GM19324 (cell line): Measurements from ENCODE around the gene IKZF1.

Experiments used
- ATAC-seq: cut with Tn5 transposase; IDR thresholded peaks from one replicate; pipeline ENCODE4 v1.9.1; 2021; ENCODE audit warnings: mild to moderate bottlenecking, moderate library complexity; ENCODE audit not compliant: unreplicated experiment, low FRiP score

IKZF1 gene

DNA sequence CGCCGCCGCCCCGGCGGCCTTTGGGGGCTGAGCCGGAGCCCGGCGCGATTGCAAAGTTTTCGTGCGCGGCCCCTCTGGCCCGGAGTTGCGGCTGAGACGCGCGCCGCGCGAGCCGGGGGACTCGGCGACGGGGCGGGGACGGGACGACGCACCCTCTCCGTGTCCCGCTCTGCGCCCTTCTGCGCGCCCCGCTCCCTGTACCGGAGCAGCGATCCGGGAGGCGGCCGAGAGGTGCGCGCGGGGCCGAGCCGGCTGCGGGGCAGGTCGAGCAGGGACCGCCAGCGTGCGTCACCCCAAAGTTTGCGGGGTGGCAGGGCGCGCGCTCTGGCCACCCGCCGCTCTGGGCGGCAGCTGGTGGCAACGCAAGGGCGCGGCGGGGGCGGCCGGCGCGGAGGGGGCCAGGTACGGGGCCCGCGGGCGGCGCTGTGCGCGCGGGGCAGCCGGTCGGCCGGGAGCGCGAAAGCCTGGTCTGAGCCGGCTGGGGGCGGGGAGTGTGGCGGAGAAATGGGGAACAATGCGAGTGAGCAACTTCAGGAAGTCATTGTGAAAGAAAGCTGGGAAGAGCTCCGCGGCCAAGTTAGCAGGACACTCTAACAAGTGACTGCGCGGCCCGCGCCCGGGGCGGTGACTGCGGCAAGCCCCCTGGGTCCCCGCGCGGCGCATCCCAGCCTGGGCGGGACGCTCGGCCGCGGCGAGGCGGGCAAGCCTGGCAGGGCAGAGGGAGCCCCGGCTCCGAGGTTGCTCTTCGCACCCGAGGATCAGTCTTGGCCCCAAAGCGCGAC lies at the start of gene IKZF1:
IKZF1 (plus strand) TSS at position 588 of the 782 bp plus-strand sequence. CDS start 14,346 bp downstream, outside the sequence.
- ATAC-seq: peak; percentile 43

DNA sequence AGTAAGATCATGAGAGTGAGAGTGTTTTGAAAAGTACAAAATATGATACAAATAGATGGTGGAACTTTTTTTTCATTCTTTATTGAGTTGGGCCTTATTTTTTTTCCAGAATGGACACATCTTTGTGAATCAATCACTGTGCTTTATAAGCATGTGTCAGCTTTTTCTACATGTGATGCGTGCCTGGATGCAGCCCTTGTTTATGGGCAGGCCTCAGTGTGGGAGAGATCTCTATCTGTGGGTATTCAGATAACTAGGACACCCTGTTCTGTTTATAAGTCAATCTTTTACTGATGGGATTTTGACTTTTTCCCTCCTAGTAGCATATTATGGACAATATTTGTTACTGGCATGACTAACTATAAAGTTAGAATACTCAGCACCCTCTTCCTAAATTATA lies 42.9 kb upstream of the IKZF1 start:
- ATAC-seq: no peak

DNA sequence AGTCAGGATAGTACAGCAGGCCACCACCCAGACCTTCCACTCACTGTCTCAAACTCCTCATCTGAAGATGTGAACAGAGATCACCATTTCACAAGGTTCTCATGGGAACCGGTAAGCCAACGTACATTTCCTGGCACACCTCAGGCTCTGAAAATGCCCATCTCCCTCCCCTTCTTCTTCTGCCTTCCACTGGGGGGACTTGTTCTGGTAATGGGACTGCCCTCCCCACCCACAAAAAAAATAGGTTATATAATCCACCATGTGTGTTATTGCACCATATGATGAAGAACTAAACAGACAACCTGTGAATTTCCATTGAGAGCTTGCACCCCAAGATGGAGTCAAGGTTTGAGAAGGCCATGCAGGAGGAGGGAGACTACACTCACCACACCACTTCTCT lies 42.1 kb upstream of the IKZF1 start:
- ATAC-seq: no peak

DNA sequence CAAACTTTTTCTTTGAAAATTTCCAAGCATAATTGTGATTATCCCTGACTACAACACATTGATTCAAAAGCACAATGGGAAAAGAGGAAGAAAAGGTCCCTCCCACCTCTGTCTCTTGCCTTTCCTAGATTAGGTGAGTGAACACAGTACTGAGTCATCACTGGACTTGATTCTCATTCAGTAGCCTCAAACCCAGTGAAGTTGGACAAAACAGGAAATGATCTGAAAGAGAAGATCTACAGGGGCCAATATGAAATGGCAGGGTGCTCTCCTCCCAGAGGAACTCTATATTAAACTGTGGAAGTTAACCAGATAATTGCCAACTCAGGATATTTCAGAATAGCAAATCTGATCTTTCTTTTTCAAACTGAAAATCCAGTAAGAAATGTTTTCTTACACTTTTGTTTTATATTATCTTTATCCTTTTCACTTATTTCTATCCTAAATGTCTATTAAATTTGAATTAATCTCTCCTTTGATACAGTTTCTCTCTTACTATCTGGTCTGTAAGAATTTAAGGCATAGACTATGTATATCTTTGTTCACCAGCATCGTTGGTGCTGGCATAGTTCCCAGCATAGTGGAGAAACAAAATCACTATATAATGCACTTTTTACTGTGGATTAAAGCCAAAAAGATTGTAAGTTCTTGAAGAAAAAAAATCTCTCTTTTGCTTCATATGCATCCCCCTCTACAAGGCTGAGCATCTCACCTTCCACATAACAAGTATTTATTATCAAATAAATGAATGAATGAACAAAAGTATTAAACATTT lies 41.4 kb upstream of the IKZF1 start:
- no peak for ATAC-seq

DNA sequence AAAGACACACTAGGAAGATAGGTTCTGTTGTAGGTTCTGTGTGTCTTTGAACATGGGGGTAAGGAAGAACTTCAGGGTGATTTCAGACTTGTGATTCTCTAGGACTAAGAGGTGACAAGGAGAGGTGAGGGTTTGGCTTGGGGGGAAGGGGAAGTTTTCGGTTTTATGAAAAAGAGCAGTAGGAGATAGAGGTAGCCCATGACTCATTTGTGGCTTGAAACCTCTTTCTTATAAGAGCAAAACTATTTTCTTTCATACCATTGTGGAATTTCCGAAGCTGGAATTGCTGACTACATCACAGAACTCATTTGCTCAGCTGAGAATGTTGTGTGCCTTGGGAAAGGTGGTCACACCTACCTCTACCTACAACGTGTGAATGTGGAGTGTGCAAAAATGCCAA lies 39.6 kb upstream of the IKZF1 start:
- ATAC-seq: no peak

DNA sequence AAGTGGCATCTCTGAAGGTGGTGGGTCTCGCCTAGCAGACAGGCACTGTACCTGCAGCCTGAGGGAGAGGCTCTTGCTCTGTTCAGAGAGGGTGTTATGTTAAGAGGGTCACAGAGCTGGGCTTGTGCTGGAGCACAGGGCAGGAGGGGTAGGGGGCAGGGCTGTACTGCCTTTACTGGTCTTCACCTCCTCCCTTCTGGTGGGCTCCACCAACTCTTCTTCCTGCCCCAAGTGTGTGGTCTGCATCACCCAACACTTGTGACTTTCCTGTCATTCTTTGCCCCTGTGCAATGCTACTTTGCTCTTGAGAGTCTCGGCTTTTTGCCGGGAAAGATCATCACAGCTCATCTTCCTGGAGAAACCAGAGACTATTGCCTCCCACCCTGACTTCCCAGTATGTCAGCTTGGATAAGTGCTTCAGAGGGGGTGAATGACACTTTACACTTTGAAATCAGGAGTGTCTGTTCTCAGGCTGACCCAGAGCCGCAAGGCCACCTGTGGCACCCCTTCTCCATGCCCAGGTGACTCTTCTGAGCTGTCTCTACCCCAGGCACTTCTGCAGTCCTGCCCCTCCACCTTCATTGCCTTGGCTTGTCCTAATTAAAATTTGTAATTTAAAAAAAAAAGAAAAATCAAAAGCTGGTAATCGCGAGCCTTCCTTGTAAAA lies 38.4 kb upstream of the IKZF1 start:
- ATAC-seq: no peak

DNA sequence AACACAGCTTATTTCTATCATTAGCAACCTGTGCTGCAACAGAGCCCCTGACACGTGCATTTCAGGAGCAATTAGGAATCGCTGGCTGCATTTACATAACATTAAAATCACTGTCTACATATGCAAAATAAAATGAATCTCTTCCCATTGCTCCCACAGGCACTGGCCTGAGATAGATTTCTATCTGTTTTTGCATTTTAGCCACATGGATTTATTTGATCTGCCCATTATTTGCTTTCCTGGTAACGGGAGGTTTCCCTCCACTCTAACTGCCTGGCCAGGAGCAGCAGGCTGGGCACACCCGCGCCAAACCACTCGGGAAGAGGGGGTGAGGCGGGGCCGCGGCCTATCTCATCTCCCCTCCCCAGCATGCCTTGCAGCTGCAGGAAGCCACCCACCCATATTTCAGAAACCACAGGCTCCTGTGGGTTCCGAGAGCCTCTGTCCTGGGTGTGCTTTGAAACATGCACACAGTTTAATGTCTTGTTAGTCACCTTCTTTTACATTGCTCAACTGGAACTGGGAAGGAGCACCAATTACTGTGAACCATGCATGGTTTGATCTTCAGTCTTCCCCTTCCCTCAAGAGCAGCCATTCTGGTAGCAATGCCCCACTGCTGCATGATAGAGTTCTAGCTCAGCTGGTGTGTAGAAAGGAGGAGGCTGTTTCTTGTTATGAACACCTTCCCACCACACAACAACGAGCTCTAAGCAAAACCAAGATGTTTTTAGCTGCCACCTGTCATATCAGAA lies 37.7 kb upstream of the IKZF1 start:
- peak; percentile 64 for ATAC-seq

DNA sequence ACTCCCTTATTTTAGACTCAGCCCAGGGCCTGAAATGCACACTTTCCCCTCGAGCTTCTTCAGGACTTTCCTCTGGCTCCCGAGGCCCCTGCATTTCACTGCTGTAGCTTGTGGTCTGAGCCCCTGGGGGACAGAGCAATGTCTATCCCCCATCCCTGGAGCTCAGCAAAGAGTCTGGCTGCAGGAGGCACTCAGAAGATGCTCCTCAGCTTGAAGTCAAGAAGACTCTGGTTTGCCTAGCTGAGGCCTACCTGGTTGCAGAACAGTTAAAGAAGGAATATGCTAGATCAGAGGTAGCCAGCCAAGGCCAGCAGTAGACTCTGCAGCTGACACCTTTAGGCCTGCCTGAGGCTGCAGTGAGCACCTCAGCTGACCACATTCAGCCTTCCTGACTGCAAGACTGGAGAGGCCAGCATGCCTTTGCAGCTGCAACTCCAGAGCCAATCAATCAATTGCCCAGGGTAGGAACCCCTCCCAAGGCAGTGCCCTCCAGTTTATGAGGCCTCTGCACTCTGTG lies 36.9 kb upstream of the IKZF1 start:
- no peak for ATAC-seq

DNA sequence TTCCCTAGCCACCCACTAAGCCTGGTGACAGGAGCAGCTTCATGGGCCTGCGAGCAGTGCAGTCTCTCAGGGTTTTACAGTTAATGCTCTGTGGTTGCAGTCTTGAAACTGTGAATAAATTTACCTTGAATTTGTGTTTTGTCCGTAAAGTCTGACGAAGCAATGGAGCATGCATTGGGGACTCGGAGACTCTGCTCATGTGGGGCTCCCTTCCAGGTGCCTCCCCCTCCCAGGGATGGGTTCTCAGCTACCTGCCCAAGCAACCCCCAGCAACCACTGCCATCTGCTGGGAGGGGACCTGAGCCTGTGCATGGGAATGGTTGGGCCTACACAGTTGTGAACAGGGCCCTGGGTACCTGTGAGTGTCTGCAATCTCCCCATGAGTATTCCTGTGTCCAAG lies 36.3 kb upstream of the IKZF1 start:
- no peak for ATAC-seq

DNA sequence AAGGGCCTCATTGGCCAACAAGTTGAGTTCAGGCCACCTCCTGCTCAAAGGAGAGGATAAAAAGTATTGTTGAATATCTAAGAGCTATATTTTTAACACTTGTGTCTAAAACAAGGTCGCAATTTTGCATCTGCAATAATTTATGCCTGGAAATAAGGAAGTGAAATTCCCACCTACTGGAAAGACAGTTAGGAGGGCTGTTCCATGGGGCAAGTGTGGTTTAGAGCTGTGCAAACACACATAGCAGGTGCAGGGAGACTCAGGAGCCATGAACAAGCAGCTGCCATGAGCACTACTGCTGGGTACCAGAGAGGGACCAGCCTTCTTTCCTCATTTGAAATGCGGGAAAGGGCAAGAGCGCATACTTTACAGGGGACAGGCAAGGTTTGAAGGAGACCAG lies 35.5 kb upstream of the IKZF1 start:
- ATAC-seq: no peak

DNA sequence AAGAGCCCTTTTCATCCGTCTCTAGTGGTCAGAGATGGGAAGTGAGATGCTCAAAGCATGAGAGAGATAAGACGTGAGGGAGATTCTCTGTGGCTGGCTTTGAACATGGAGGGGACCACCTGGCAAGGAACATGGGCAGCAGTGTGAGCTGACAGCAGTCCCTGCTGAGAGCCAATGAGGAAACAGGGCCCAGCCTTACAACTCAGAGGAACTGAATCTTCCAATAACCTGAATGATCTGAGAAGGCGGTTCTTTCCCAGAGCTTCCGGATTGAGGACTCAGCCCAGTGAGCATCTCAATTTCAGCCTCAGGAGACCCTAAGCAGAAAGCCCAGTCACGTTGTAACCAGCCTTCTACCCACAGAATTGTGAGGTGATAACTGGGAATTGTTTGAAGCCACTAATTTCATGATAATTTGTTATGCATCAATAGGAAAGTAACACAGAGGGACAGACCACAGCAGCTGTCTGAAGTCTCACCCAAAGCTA lies 33.9 kb upstream of the IKZF1 start:
- no peak for ATAC-seq

DNA sequence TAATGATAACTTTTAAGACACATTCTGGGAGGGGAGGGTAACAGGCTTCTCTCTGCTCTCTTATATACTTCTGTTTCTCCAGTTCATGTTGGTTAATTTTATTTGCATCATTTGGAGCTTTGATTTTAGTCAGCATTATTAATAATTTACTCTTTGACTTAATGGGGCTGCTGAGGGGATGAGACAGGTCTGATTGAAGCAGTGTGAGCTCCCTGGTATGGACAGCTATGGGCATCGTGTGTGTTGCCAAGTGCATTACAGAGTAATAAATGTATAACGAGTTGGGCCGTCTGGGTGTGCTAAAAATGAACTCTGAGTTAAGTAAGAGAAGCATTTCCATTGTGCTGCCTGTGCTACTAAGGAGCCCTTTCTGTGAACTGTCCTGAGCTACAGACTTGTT lies 31.7 kb upstream of the IKZF1 start:
- no peak for ATAC-seq

DNA sequence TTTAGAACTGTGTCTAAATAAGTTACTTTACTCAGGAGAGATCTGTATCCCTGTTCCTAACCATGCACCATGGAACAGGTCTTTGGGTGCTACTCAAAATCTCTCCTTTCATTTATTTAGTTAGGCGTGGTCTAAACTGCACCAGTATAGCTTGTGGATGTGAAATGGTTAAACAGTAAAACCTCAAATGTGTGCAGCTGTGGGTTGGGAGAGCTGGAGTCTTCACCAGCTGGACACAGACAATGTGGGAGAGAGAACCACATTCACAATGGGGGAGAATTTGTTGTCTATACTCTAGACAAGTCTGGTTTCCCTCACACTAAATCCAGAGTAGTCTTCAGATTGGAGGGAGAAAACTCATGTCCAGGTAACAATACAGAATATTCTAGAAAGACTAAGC lies 31.2 kb upstream of the IKZF1 start:
- ATAC-seq: no peak

DNA sequence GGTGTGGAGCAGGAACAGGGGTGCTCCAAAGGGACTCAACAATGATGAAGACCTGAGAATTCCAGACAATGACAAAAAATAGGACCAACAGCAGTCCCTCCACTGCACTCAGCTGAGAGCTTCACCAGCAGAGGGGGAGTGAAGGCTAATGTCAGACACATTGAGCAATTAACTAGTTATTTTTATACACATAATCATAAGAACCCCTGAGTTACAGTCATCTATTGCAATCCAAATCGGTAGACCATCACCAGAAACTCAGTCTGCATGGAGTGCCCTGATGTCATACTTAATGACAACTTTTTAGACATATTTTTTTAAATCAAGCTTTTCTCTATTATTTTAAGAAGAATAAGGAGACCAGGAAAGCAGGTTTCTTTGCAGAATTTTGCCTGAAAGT lies 30.6 kb upstream of the IKZF1 start:
- no peak for ATAC-seq

DNA sequence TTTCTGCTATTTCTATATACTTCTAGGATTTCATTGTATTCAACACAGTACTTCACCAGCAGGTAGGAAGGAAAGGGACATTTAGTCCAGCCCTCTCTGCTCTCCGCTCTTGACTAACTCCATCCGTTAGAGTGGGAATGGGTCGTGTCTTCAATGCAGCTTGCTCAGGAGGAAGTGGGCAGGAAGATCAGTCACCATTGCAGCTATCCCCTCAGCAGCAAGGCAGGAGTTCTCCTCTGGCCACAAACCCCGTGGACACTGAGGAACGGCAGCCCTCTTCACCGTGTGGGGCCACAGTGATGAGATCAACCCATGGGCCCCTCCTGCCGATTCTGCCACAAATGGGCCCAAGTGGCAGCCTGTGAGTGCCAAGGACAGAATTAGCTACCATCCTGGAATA lies 30.2 kb upstream of the IKZF1 start:
- no peak for ATAC-seq

DNA sequence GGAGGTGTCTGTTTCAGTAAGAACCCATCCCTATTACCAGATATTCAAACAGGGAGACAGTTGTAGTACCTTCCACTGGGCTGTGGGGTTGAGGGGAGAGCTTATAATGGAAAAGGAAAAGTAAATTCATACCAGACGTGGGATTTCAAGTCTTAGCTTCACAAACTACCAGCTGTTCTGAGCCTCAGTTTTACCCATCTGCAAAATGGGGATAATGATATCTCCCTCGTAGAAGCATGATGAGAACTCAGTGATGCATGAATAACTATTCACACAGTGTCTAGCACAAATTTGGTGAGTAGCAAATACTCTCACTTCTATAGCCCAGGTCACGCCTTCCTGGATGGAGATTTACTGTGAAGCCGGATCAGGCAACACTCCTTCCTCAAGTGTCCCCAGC lies 29.1 kb upstream of the IKZF1 start:
- no peak for ATAC-seq

DNA sequence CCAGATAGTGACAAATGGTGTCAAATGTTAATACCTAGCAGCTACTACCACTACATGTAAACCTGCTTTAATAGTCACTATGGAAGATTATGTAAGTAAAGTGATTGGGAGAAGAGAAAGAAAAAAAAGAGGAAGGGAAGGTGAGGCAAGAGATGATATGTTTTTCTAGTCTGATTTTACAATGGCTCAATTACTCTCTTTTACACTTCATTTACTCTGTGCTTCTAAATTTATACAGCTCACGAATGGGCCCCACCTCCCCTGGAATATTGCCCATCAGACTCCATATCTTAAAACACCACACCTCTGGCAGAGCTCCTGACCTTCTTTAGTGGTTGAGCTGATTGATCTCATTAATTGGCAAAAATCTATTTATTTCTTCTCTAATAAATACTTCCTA lies 28.0 kb upstream of the IKZF1 start:
- no peak for ATAC-seq

DNA sequence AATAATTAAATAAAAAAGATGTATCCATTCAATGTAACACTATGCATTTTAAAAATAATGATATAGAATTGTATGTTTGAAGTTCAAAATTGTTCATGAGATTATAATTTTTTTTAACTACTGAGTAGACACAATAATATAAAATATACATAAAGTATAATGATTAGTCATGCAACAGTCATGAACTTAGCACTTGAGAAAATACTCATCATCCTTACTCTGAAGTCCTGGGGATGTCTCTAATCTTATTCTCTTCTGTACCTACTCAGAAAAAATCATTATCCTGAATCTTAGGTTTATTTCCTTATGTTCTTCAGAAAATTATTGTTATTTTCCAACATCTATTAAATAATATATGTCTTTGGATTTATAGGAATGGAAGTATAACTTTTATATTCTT lies 26.4 kb upstream of the IKZF1 start:
- no peak for ATAC-seq

DNA sequence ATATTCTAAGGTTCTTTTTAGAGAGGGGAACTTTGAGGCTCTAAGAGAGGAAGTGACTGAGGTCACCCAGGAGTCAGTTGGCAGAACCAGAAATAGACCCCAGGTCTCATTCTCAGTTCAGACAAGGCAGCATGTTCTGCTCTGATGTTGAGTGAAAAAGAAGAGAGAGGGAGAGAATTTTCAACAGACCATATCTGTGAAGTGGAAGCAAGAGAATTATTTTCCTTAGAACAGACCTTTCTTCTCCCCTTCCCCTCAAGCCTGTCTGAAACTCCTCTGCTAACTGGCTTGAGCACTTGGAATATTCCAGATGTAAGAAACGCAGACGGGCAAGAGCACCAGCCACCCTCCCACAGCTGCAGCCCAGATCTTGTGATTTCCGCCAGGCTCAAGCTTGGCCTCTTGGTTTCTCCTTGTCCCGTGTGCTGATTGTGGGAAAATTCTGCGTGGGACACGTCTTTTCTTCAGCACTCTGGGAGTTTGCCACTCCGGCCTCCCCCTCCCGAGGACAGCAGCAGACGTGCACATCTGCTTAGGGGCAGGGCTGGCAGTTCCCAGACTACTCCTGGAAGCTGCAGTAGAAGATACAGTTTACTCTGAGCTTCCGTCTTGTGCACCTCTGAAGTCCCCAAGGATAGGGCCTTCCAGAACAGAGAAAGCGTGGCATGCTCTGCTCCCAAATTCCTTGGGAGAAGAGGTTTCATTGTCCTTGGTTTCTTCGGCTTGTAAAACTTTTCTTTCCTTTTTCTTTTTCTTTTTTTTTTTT lies 22.7 kb upstream of the IKZF1 start:
- peak; percentile 93 for ATAC-seq
